Kidney (tissue), 14 donors: ENCODE measurements around the gene VSTM4. TPM values are rescaled to one million over a fixed set of nuclear protein-coding genes. Genes with fewer than 3 reads are reported as not detected.
A peak's percentile ranks its signal among the peaks of the same experiment; 100 is the strongest.

Source experiments
- DNase-seq, 5 donors: peaks; one replicate each; pipeline ENCODE4 v3.0.0-alpha.2; 2013 to 2020
- FAIRE-seq: peaks from 2 replicates; lab custom pipeline; 2012; peaks lifted over from hg19 to GRCh38; lab: Jason Lieb, UNC
- H3K27ac ChIP-seq, 2 donors: one replicate each; pipeline ENCODE4 v1.7.0; 2013; ENCODE audit warnings: low read depth in 2 of 2, low read length in 2 of 2, inconsistent platforms in 1 of 2
- H3K27me3 ChIP-seq: one replicate; pipeline ENCODE4 v1.7.1; 2013; ENCODE audit warnings: low read length, inconsistent platforms; ENCODE audit not compliant: control insufficient read depth, insufficient read depth
- H3K36me3 ChIP-seq, 3 donors: one replicate each; pipeline versions ENCODE4 v1.7.0 to v1.7.1; 2013; ENCODE audit warnings: low read length in 3 of 3, control low read depth in 1 of 3, inconsistent platforms in 1 of 3; ENCODE audit not compliant: insufficient read depth in 3 of 3, control insufficient read depth in 2 of 3
- H3K4me1 ChIP-seq, 3 donors: one replicate each; pipeline versions ENCODE4 v1.7.0 to v1.7.1; 2013; ENCODE audit warnings: low read length in 3 of 3, inconsistent platforms in 1 of 3, low read depth in 1 of 3; ENCODE audit not compliant: control insufficient read depth in 2 of 3, insufficient read depth in 2 of 3
- H3K4me3 ChIP-seq, 3 donors: one replicate each; pipeline versions ENCODE4 v1.7.0 to v1.8.1; 2013; ENCODE audit warnings: low read length in 3 of 3, control low read depth in 1 of 3, inconsistent platforms in 1 of 3
- H3K9ac ChIP-seq, 3 donors: one replicate each; pipeline versions ENCODE4 v1.7.0 to v1.7.1; 2013; ENCODE audit warnings: low read length in 3 of 3, control low read depth in 1 of 3, inconsistent platforms in 1 of 3
- H3K9me3 ChIP-seq, 3 donors: one replicate each; pipeline versions ENCODE4 v1.7.0 to v1.7.1; 2013; ENCODE audit warnings: low read length in 3 of 3, control low read depth in 1 of 3, inconsistent platforms in 1 of 3; ENCODE audit not compliant: control insufficient read depth in 2 of 3, insufficient read depth in 1 of 3
- intact Hi-C: fragments of 100-400 bp; cut with DNase I; formaldehyde crosslinking; loops from one replicate; pipeline ENCODE4 v1.11.1; 2022
- polyA plus RNA-seq: library from polyadenylated mRNA; stranded (reverse); fragments of 350-450 nt; fragmentation: Illumina TruSeq; extraction: RNeasy Lipid Tissue Mini Kit (QIAGEN cat#74804); gene quantifications from one replicate; pipeline ENCODE4 v1.2.3, GENCODE V29; 2014; ENCODE audit warnings: low read depth, low replicate concordance; ENCODE audit not compliant: insufficient read depth
- total RNA-seq: library from RNA; stranded (reverse); fragmentation: NEBNext Ultra II Directional; extraction: Animal tissue kit (Norgen Biotek cat#: 25700); gene quantifications from one replicate; pipeline ENCODE4 v1.2.1, GENCODE V29; 2021
- TF ChIP-seq, protein P1 (sequence below): IDR thresholded peaks from 3 replicates; pipeline ENCODE4 v1.5.1; 2012; ENCODE audit warnings: mild to moderate bottlenecking, moderate library complexity, borderline replicate concordance; ENCODE audit not compliant: insufficient read depth; ENCODE audit errors: extremely low read depth
- donor health status: control.
- donor health status: control.
- donor health status: control.
- donor health status: control.
- donor health status: control.
- donor health status: DM: yes; HTN: yes; CAD: no.
- donor health status: Normal renal cell carcinoma (clear cell type).

Gene VSTM4
- total and polyA plus RNA-seq, 2 donors from 2014 or later: 7.4 to 8.5 TPM

DNA sequence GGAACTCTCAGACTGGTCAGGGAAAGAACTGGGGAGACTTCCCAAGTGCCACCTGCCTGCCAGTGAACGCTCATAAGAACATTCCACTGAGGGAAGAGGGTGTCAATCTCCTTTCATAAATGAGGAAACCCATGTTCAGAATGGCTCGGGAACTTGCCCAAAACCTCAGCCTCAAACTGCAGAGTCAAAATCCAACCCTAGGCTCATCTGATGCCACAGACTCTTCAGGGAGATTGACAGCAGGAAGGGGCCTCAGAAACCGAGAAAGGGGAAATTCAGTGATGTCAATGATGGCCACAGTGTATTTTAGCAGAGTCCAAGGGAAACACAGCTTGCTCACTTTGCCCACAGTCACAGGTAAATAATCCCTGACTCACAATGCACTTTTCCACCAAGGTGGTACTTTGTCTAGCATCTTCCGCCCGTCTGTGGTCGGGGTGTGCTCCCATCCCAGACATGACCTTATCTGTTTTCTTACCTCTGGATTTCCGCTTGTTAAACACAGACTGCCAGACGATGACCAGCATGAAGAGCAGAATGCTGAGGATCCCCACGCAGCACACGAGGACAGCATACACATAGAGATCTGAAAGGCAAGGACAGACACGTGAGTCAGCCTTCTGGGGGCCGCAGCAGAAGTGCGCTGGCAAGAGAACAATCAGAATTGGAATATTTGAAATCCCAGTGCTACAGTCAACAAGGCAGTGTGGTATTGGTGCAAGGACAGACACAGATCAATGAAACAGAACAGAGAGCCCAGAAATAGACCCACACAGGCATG lies 38.4 kb downstream of the VSTM4 start:
- H3K4me3 ChIP-seq: no peak overlapping the region
- no peaks in the 10 kb centered on the region for H3K27me3 ChIP-seq
- no peaks in the 10 kb centered on the region for H3K9me3 ChIP-seq
- intact Hi-C loops: no loop called here
- H3K4me1 ChIP-seq: peaks cover 0 to 11% (median 9%) of the 10 kb centered on the region in 3 donors
- H3K36me3 ChIP-seq: peaks cover 0 to 16% (median 4%) of the 10 kb centered on the region in 3 donors
- DNase-seq: peak in 1 of 5 donors; percentile 11
- no peak overlapping the region for H3K27ac ChIP-seq
- FAIRE-seq: no peak
- no peak overlapping the region for H3K9ac ChIP-seq
- TF ChIP-seq, protein P1, sequence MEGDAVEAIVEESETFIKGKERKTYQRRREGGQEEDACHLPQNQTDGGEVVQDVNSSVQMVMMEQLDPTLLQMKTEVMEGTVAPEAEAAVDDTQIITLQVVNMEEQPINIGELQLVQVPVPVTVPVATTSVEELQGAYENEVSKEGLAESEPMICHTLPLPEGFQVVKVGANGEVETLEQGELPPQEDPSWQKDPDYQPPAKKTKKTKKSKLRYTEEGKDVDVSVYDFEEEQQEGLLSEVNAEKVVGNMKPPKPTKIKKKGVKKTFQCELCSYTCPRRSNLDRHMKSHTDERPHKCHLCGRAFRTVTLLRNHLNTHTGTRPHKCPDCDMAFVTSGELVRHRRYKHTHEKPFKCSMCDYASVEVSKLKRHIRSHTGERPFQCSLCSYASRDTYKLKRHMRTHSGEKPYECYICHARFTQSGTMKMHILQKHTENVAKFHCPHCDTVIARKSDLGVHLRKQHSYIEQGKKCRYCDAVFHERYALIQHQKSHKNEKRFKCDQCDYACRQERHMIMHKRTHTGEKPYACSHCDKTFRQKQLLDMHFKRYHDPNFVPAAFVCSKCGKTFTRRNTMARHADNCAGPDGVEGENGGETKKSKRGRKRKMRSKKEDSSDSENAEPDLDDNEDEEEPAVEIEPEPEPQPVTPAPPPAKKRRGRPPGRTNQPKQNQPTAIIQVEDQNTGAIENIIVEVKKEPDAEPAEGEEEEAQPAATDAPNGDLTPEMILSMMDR: no peak

DNA sequence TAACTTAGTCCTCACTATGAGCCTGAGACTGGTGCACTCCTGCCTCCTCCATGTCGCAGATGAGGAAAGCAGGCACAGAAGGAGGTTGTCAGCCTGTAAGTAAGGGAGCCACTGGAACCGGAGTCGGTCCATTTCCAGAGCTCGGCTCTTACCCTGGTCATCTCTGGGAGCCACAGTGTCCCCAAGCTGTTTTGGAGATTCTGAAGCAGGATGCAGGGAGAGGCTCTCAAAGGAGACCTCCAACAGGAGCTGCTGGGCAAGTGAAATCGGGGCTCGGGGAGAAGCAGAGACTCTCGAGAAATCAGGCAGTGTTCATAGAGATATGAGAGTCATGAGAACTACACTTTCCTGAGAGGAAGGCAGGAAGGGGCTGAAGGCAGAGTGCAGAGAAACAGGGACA lies 39.0 kb downstream of the VSTM4 start:
- H3K9ac ChIP-seq: no peak overlapping the region
- no peak for FAIRE-seq
- TF ChIP-seq, protein P1: no peak
- no peak overlapping the region for H3K27ac ChIP-seq
- H3K27me3 ChIP-seq: no peaks in the 10 kb centered on the region
- DNase-seq: peak in 1 of 5 donors; percentile 13
- H3K36me3 ChIP-seq: peaks cover 0 to 16% (median 4%) of the 10 kb centered on the region in 3 donors
- H3K4me1 ChIP-seq: peaks cover 0 to 7% (median 6%) of the 10 kb centered on the region in 3 donors
- intact Hi-C loops: no loop called here
- H3K9me3 ChIP-seq: no peaks in the 10 kb centered on the region
- H3K4me3 ChIP-seq: no peak overlapping the region

GRCh38 chr10:49075743-49076142 lies 39.6 kb downstream of the VSTM4 start:
- Histone ChIP-seq H3K9ac (no peak overlapping the region), H3K27me3 (no peaks in the 10 kb centered on the region), H3K36me3 (peaks cover 0 to 16% (median 4%) of the 10 kb centered on the region in 3 donors), H3K4me3 (no peak overlapping the region), H3K27ac (no peak overlapping the region), H3K9me3 (no peaks in the 10 kb centered on the region), H3K4me1 (peaks cover 0 to 1% (median 0%) of the 10 kb centered on the region in 3 donors)
- FAIRE-seq (no peak), DNase-seq (peak in 1 of 5 donors; percentile 22)
- intact Hi-C loops: no loop called here
- TF ChIP-seq, protein P1: no peak
